ENCODE data around the gene PDE8B.

The PDE8B gene

DNA sequence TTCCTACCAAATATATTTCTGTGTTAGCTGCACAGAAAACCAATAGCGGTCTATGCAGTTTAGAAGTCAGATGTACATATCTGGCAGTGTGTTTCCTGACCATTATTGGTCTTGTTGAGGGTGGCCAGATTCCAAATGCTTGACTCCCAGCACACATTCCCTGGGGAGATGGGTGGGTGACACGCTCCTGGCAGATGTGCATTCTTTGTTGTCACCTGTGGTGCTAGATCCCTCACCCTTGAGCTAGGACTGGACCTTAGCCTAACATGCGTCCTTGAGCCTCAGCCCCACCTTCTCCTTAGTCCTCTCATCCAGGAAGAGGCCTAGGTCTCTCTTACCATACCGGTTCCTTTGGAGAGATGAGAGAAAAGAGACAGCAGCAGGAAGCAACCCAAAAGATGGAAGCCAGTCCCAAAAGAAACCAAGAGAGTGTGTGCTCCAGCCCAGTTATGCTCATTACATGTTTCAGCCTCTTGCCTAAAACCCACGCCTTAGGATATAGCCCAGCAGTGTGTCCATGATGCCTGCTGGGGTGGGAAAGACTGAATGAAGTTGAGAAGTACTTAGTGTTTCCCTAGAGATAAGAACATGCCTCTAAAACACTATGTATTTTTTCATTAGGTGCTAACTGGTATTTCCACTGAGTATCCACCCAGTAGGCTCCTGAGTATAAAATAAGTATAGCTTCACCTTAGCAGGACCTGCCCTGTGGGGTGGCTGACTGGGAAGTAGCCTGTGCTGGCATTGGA is 116.7 kb downstream of the PDE8B start:
- DNase-seq, result no peak

GRCh38 chr5:77328930-77329647 is 118.6 kb downstream of the PDE8B start:
- no peak for DNase-seq

- no peak for DNase-seq
Observed at GRCh38 chr5:77329664-77330430, 119.4 kb downstream of the PDE8B start.

DNA sequence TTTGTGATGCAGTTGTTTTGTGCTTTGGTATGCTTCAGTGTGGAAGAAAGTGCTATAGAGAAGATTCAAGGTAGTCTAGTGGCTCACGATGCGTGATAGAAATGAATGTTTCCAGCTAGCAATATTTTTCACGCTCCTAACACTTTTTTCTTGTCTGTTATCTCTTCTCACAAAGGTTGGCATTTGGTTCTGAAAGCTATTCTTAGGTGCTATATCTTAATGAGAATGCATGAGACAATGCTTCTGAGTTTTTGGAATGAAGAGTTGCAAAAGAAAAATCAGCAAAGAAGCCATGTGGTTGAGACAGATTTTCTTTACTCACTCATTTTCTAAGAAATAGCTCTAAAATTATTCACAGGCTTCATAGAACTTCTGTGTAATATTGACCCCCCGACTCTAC is 122.6 kb downstream of the PDE8B start:
- no peak for DNase-seq

GRCh38 chr5:77333451-77334123 is 123.1 kb downstream of the PDE8B start:
- DNase-seq, result no peak

DNA sequence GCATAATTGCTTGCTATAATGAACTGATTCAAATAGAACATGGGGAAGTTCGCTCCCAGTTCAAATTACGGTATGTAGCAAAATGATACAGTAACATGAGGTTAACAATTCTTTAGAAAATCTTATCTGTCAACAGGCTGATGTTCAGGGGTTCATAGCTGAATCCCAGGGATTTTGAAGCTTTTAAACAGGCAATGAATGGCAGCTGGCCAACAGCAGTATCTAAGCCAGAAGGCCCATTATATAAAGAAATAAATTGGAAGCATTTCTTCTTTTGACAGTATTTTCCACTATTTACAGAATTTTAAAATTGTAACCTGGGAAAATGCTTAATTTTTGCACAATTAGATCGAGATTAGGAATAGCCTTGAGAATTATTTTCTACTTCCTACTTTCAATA is 126.8 kb downstream of the PDE8B start:
- DNase-seq, result no peak

GRCh38 chr5:77337686-77338085 is 127.2 kb downstream of the PDE8B start:
- DNase-seq, result no peak

GRCh38 chr5:77339337-77339890 is 128.9 kb downstream of the PDE8B start:
- no peak for DNase-seq

- no peak for DNase-seq
Observed at GRCh38 chr5:77343165-77343564, 132.7 kb downstream of the PDE8B start.

- no peak for DNase-seq
Observed at GRCh38 chr5:77347435-77348098, 137.1 kb downstream of the PDE8B start.

DNA sequence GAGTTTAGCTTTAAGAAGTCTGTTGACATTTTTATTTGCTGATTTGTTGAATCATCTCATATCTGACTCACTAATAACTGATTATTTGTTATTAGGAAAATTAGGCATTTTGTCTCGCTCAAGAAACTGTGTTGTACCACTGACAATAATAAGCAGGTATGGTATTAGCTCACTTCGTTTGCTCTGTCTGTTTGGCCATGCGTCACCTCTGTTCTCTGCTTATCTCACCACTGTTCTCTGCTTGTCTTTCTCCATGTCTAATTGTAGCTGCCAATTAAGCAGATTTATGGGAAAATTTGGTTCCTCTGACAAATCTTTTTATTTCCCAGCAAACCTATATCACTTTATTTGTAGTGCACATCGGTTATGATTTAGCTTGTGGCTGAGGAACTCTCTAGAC is 142.8 kb downstream of the PDE8B start:
- no peak for DNase-seq

DNA sequence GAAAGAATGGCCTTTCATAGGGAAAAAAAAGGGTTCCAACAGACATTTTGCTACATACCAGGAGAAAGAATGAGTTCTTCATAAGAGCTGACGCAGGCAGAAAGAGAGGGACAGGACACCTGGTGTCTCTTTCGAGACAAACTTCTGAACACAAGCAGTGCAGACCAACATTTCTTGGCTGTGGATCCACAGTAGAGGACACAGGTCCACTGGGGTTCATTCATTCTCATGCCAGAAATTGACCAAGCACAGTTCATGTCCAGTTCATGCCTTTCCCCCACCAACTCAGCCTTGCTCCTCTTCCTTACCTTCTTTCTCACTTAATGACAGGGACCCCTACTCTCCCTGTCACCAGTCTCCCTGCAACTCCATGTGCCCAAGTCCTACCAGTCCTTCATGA is 144.0 kb downstream of the PDE8B start:
- DNase-seq, result no peak

DNA sequence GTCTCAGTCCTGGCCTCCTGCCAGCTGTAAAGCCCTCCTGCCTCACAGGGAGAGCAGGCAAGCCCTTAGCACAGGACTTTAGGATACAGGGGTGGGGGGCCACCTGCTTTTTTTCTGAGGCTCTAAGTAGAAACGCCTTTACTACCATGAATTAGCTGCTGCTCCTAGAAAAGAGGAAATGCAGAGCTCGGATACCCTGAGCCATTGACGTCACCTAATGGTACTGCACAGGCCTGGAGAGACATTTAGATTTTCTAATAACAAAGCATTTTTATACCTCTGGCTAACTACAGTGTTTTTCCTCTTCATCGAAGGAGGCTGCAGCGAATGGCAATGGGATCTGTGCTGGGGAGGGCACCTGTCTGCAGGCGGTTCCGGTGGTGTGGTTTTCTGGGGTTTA is 144.6 kb downstream of the PDE8B start:
- no peak for DNase-seq

DNA sequence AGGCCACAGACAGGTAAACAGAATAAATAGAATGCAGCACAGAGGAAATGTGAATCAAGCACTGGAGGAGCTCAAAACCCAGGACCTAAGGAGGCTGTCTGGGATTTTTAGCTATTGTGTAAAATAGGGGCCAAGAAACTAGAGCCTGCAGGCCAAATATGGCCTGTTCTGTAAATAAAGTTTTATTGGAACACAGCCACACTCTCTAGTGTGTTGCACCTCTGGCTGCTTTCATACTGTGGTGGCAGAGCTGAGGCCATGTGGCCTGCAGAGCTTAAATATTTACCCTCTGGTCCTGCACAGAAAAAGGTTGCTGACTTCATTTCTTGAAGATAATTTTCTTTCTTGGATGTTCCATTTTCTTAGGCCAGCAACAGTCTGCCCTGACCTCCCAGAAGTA is 145.3 kb downstream of the PDE8B start:
- DNase-seq, result no peak

- no peak for DNase-seq
Observed at GRCh38 chr5:77356740-77357139, 146.3 kb downstream of the PDE8B start.

DNA sequence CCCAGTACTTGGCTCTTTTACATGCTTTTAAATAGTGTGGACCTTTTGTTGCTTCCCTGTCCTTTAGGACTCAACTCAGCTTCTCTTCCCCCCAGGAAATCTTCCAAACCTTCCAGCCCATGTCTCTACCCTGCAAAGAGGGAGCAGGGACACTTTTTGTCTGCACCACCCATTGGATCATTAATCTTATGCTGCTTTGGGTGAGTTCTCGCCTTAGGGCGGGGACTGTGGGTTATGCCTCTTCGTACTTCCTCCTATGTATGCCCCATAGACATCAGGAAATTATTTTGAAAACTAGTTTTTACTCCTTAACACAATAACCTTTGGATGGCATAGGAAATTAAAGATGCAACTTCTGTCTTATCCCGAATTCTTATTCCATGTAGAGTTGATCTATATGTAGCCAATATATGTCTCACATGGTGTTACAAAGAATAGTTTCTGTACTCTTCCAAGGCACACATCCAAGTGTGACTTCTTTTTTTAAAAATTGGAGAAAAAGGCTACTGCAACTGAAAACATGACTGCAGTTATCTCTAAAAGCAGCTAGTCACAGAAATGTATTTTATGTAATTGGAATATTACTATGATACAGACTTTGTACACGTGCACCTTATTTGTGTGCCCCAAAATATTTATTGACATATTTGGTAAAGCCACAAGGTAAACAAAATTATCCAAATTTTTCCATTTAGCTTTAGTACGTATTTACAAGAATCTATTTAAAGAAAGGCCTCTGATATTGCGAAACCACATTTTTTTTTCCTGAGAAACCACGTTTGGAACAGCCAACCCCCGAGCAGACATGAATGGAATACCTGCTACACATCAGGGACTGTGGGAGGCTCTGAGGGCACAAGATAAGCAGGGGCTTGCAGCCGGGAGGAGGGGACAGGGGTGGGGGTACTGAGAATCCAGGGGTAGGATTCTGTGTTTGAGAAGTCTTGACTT is 148.1 kb downstream of the PDE8B start:
- no peak for DNase-seq

- DNase-seq, result no peak
Observed at GRCh38 chr5:77359231-77359630, 148.8 kb downstream of the PDE8B start.

DNA sequence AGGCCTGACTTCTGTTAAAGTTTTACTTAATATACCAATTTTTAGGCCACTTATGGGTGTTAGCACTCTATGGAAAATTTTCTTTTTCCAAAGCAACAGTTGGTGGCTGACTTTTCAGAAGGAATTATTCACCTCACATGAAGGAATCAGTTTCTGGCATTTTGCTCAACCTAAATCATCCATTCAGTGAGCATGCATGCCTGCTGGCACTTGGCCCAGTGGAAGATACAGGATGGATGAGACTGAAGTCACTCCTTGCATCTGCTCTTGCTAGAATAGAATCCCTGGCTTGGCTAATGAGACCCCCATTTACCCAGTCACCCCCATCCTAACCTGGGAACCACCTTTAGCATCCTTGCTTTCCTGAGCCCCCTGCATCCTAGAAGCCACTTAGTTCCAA is 149.9 kb downstream of the PDE8B start:
- DNase-seq, result no peak

DNA sequence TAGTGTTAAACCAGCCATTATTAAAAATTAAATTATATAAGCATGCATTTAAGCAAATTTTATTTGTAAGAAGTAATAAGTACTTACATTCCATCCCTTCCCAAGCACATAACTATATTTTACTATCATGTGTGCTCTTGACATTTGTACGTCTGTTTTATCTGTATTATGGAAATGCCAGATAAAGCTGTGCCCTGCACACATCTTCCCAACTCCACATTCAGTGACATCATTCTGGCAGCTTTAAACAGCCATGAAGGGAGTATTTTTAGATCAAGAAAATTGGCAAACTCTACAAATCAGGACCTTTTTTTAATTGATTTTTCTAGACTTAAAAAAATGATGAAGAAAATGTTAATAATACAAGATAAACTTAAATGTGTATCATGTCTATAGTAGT is 150.5 kb downstream of the PDE8B start:
- DNase-seq, result no peak

DNA sequence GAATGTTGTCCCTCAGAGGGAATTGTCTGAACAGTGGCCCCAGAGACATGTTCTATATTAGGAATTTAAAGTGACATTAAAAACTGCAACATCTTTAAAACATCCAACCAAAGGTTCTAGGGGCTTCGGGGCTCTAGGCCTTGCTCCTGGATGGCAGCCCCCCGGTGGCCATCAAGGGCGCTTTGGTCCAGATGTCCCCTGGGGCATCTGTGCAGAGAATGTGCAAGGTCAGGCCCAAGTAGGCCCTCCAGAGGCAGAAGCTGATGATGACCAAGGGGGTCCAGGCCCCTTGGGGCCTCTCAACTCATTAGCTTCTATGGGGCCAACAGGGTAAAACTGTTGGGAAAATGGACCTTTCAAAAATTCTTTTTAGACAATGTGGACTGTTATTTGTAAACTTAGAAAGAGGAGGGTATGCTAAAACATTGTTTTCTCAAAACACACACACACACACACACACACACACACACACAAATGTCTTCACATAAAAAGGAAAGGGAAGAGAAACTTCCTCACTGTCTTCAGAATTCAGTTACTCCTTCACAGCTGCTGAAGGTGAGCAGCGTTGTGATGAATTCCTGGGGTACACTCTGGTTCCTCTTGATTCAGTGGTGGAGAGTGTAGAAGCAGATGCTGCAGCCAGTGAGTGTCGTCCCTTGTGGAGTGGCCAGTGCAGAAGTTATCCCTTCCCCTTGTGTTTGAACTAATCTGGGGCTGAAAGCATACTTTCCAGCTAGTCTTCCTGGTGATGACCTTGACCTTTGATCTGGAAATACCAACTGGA is 156.4 kb downstream of the PDE8B start:
- no peak for DNase-seq

Data from activated CD4-positive, CD25-positive, alpha-beta regulatory T cell (primary cell).